ENCODE measurements around the gene LRSAM1.
A peak's percentile ranks its signal among the peaks of the same experiment; 100 is the strongest.
"Not testable (repeated sequence)": the region's sequence is repeated elsewhere in the genome, so short reads cannot be mapped to it uniquely, and the experiment has no call there.

The LRSAM1 gene

DNA sequence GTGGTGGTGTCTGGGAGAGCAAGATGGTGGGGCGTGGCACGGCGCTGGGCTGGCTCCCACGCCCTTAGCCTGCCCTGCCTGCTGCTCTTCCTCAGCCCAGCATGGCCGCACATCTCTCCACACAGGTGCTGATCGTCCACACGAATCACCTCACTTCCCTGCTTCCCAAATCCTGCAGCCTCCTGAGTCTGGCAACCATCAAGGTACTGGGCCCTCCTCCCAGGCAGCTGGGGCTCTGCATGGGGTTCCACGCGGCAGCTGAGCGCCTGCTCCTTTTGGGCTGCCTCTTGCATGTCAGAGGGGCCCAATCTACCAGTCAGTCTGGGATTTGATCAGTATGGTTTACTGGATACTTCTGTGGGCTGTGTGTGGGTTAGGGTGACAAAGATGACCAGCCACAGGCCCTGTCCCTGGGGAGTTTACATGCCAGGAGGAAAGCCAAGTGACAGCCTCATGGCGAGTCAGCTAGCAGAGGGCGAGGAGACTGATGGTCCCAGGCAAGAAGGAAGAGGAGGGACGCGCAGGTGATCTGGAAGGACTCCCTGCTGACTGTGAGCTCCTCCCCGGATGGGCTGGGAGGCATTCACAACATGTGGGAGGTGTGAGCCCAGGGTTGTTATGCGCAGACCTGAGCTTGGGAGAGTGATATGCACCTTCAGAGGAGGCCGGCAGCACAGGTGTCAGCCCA, 6.0 kb downstream of the LRSAM1 start:
- TF ChIP-seq, protein P1, sequence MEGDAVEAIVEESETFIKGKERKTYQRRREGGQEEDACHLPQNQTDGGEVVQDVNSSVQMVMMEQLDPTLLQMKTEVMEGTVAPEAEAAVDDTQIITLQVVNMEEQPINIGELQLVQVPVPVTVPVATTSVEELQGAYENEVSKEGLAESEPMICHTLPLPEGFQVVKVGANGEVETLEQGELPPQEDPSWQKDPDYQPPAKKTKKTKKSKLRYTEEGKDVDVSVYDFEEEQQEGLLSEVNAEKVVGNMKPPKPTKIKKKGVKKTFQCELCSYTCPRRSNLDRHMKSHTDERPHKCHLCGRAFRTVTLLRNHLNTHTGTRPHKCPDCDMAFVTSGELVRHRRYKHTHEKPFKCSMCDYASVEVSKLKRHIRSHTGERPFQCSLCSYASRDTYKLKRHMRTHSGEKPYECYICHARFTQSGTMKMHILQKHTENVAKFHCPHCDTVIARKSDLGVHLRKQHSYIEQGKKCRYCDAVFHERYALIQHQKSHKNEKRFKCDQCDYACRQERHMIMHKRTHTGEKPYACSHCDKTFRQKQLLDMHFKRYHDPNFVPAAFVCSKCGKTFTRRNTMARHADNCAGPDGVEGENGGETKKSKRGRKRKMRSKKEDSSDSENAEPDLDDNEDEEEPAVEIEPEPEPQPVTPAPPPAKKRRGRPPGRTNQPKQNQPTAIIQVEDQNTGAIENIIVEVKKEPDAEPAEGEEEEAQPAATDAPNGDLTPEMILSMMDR (IDR thresholded peaks at IDR 0.05) = no peak

DNA sequence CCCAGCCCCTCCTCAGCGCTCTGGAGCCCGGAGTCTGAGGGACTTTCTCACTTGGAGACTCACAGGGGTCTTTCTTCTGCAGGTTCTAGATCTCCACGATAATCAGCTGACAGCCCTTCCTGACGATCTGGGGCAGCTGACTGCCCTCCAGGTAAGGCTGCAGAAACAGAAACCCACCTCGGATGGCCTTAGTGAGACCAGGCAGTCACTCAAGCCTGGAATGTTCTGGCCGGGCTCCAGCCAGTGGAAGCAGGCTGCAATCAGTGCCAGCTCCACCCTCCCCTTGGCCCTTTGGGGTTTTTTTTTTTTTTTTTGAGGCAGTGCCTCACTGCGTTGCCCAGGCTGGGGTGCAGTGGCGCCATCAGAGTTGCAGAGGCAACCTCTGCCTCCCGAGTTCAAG, 7.6 kb downstream of the LRSAM1 start:
- peaks cover 40% of the 10 kb centered on the region for H3K36me3 Mint-ChIP-seq (ENCODE audit: low read depth)
- H3K4me3 Mint-ChIP-seq = no peak overlapping the region
- TF ChIP-seq, protein P1 (IDR thresholded peaks at IDR 0.05) = no peak
- no peak overlapping the region for H3K27ac Mint-ChIP-seq
- H3K27me3 Mint-ChIP-seq (ENCODE audit: low read depth, poor library complexity) = no peaks in the 10 kb centered on the region
- peaks cover 18% of the 10 kb centered on the region for H3K4me1 Mint-ChIP-seq
- no peak for DNase-seq
- H3K9me3 Mint-ChIP-seq = no peaks in the 10 kb centered on the region

More for the DNA sequence above, 6.0 kb downstream of the LRSAM1 start:
- DNase-seq = no peak
- Mint-ChIP-seq H3K9me3 (no peaks in the 10 kb centered on the region), H3K27me3 (ENCODE audit: low read depth, poor library complexity) (no peaks in the 10 kb centered on the region), H3K36me3 (ENCODE audit: low read depth) (peaks cover 31% of the 10 kb centered on the region), H3K4me3 (no peak overlapping the region), H3K27ac (no peak overlapping the region), H3K4me1 (peaks cover 5% of the 10 kb centered on the region)

DNA sequence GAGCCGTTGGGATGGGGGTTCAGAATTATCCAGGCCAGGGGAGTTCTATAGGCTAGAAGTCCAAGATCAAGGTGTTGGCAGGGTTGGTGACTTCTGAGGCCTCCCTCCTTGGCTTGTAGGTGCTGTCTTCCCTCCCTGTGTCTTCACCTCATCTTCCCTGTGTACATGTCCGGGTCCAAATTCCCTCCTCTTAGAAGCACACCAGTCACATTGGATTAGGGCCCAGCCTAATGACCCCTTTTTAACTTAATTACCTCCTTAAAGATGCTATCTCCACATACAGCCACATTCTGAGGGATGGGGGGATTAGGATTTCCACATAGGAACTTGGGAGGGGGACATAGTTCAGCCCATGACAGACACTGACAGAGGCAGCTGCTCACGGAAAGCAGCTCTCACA, 12.1 kb downstream of the LRSAM1 start:
- no peaks in the 10 kb centered on the region for H3K27me3 Mint-ChIP-seq (ENCODE audit: low read depth, poor library complexity)
- DNase-seq = no peak
- no peaks in the 10 kb centered on the region for H3K9me3 Mint-ChIP-seq
- TF ChIP-seq, protein P1 (IDR thresholded peaks at IDR 0.05) = no peak
- H3K27ac Mint-ChIP-seq = no peak overlapping the region
- peaks cover 32% of the 10 kb centered on the region for H3K36me3 Mint-ChIP-seq (ENCODE audit: low read depth)
- no peak overlapping the region for H3K4me3 Mint-ChIP-seq
- H3K4me1 Mint-ChIP-seq = peaks cover 21% of the 10 kb centered on the region

DNA sequence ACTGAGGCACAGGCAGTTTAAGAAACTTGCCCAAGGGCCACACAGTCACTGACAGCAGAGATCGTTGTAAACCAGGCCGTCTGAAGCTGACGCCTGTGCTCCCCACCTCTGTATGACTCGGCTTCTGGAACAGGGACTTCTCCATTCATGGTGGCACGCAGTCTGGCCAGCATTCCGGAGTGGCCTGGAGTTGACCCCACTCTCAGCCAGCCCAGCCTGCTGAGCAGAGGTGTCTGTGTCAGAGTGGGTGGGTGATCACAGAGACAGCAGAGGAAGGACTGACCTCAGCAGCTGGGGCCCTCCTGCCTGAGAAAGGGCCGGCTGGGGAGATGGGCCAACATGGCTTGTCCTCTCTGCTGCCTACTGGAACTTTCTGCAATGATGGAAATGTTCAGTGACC, 12.6 kb downstream of the LRSAM1 start:
- TF ChIP-seq, protein P1 (IDR thresholded peaks at IDR 0.05) = no peak
- H3K36me3 Mint-ChIP-seq (ENCODE audit: low read depth) = peaks cover 36% of the 10 kb centered on the region
- no peaks in the 10 kb centered on the region for H3K9me3 Mint-ChIP-seq
- no peaks in the 10 kb centered on the region for H3K27me3 Mint-ChIP-seq (ENCODE audit: low read depth, poor library complexity)
- H3K27ac Mint-ChIP-seq = no peak overlapping the region
- peaks cover 21% of the 10 kb centered on the region for H3K4me1 Mint-ChIP-seq
- DNase-seq = peak; percentile 13
- no peak overlapping the region for H3K4me3 Mint-ChIP-seq

DNA sequence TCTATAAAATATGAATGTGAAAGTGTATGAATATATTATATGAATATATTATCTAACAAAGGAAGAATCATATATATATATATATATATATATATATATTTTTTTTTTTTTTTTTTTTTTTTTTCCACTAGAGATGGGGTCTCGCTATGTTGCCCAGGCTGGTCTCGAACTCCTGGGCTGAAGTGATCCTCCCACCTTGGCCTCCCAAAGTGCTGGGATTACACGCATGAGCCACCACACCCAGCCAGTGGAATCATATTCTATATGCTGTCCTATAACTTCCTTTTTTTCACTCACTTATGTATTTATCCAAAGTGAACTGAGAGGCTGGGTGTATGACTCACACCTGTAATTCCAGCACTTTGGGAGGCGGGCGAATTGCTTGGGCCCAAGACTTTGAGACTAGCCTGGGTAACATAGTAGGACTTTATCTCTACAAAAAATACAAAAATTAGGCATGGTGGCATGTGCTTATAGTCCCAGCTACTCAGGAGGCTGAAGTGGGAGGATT, 15.2 kb downstream of the LRSAM1 start:
- not testable (repeated sequence) for H3K9me3 Mint-ChIP-seq; H3K27me3 Mint-ChIP-seq (ENCODE audit: low read depth, poor library complexity); H3K4me3 Mint-ChIP-seq; DNase-seq
- peak overlapping the region; percentile 51 for H3K27ac Mint-ChIP-seq
- peaks cover 21% of the 10 kb centered on the region for H3K4me1 Mint-ChIP-seq
- H3K36me3 Mint-ChIP-seq (ENCODE audit: low read depth) = peaks cover 46% of the 10 kb centered on the region

DNA sequence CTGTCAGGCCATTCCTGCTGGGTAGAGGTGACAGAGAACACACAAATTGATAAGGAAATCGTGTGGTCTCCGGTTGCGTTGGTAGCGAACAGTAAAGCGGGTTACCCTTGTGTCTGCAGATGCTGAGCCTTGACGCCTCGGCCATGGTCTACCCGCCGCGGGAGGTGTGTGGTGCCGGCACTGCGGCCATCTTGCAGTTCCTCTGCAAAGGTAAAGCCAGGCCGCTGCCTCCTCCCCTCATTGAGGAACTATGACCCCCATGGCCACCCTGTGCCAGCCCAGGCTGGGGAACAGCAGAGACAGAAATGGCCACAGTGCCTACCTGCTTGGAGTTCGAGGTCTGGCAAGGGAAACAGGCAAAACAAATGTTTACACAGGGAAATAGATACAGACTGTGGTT, 16.3 kb downstream of the LRSAM1 start:
- TF ChIP-seq, protein P1 (IDR thresholded peaks at IDR 0.05) = no peak

More for the DNA sequence above, 16.3 kb downstream of the LRSAM1 start:
- Mint-ChIP-seq H3K36me3 (ENCODE audit: low read depth) (peaks cover 36% of the 10 kb centered on the region), H3K4me3 (no peak overlapping the region), H3K4me1 (peaks cover 16% of the 10 kb centered on the region), H3K27me3 (ENCODE audit: low read depth, poor library complexity) (peaks cover 2% of the 10 kb centered on the region), H3K9me3 (no peaks in the 10 kb centered on the region), H3K27ac (no peak overlapping the region)
- no peak for DNase-seq
